ENCODE results near the gene DLST. TPM values are rescaled to one million over a fixed set of nuclear protein-coding genes. Genes with fewer than 3 reads are reported as not detected.

DLST gene
- total and polyA plus RNA-seq, 3 donors from 2014 or later, result 82.0 to 98.1 (median 82.8) TPM

GRCh38 chr14:74951443-74952179 lies 69.9 kb downstream of the DLST start:
- intact Hi-C loops (cut with DNase I; ENCODE audit: low total_unique reads), result no loop called here
- 70 to 78% methylated on average over 11 to 15 of the region's 15 CpGs for WGBS, 2 donors
- no peak for DNase-seq
- TF ChIP-seq, protein P1, sequence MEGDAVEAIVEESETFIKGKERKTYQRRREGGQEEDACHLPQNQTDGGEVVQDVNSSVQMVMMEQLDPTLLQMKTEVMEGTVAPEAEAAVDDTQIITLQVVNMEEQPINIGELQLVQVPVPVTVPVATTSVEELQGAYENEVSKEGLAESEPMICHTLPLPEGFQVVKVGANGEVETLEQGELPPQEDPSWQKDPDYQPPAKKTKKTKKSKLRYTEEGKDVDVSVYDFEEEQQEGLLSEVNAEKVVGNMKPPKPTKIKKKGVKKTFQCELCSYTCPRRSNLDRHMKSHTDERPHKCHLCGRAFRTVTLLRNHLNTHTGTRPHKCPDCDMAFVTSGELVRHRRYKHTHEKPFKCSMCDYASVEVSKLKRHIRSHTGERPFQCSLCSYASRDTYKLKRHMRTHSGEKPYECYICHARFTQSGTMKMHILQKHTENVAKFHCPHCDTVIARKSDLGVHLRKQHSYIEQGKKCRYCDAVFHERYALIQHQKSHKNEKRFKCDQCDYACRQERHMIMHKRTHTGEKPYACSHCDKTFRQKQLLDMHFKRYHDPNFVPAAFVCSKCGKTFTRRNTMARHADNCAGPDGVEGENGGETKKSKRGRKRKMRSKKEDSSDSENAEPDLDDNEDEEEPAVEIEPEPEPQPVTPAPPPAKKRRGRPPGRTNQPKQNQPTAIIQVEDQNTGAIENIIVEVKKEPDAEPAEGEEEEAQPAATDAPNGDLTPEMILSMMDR (IDR thresholded peaks at IDR 0.05), result no peak
- TF ChIP-seq POLR2A (IDR thresholded peaks at IDR 0.05), result no peak
- no peaks in the 10 kb centered on the region for H3K9me3 ChIP-seq
- H3K4me1 ChIP-seq, result peaks cover 8% of the 10 kb centered on the region
- no peaks in the 10 kb centered on the region for H3K36me3 ChIP-seq (ENCODE audit: low read depth, missing control alignments)
- no peak overlapping the region for H3K27ac ChIP-seq
- no peaks in the 10 kb centered on the region for H3K27me3 ChIP-seq
- H3K4me3 ChIP-seq, result no peak overlapping the region

- intact Hi-C loops (cut with DNase I; ENCODE audit: low total_unique reads), result no loop called here
- Histone ChIP-seq H3K27ac (no peak overlapping the region), H3K27me3 (no peaks in the 10 kb centered on the region), H3K4me3 (no peak overlapping the region), H3K4me1 (peaks cover 7% of the 10 kb centered on the region), H3K9me3 (no peaks in the 10 kb centered on the region), H3K36me3 (ENCODE audit: low read depth, missing control alignments) (no peaks in the 10 kb centered on the region)
- WGBS, 2 donors, result 66 to 90% methylated on average over 6 of the region's 6 CpGs
- no peak for TF ChIP-seq POLR2A (IDR thresholded peaks at IDR 0.05)
- TF ChIP-seq, protein P1 (IDR thresholded peaks at IDR 0.05), result no peak
- DNase-seq, result no peak
Measured at GRCh38 chr14:74952180-74952665, 70.5 kb downstream of the DLST start.

DNA sequence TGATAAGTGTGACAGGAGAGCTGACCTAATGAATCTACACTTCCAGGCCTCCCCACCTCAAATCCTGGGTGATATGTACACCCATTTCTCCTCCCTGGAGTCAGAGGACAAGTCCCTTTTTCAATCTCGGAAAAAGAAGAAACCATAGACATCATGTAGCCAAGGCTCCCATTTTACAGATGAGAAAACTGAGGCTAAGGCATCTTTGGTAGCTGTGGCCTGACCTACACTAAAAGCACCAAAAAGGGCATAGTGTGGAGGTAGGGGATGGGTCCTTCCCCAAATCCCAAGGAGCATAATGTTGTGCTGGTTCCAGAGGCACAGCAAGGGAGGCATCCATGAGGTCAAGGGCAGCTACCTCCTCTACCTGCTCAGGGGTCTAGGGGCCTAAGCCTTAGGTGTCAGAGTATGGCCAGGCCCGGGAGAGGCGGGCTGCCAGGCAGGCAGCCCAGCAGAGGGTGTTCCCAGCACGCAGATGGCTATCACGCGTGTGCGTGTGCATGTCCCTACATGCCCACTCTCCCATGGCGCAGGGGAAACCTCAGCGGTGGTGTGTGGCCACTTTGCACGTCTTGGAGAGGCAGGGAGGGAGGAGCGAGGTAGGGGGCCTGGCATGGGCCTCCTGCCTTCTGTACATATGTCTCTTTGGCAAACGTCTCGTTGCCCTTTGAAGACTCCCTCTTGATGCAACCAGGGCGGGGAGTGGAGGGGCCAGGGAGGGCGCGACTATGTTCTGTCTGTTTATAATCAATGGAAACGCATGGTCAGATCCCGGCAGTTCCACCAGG lies 71.2 kb downstream of the DLST start:
- H3K9me3 ChIP-seq, result no peaks in the 10 kb centered on the region
- WGBS, 2 donors, result 89 to 91% methylated on average over 16 to 18 of the region's 18 CpGs
- H3K4me3 ChIP-seq, result no peak overlapping the region
- H3K27ac ChIP-seq, result no peak overlapping the region
- H3K4me1 ChIP-seq, result peaks cover 7% of the 10 kb centered on the region
- TF ChIP-seq, protein P1 (IDR thresholded peaks at IDR 0.05), result no peak
- TF ChIP-seq POLR2A (IDR thresholded peaks at IDR 0.05), result no peak
- no peaks in the 10 kb centered on the region for H3K27me3 ChIP-seq
- DNase-seq, result no peak
- H3K36me3 ChIP-seq (ENCODE audit: low read depth, missing control alignments), result no peaks in the 10 kb centered on the region
- intact Hi-C loops (cut with DNase I; ENCODE audit: low total_unique reads), result no loop called here

Other genes with a start within 250 kb of the DLST start
- 10 to 100 TPM; 58.8 to 69.9 TPM for gene AREL1, start 168.8 kb upstream of the DLST start, total RNA-seq
- gene AREL1, start 168.8 kb upstream of the DLST start, polyA plus RNA-seq (ENCODE audit: insufficient read depth, low read depth, low replicate concordance), result 47.7 TPM
- 10 to 100 TPM; 29.9 to 30.9 TPM for gene FCF1, start 168.8 kb upstream of the DLST start, total RNA-seq
- 43.5 TPM for gene FCF1, start 168.8 kb upstream of the DLST start, polyA plus RNA-seq (ENCODE audit: insufficient read depth, low read depth, low replicate concordance)
- 100 to 1,000 TPM in 1 of 2 donors, 10 to 100 TPM in 1; 99.9 to 124 TPM for gene YLPM1, start 118.6 kb upstream of the DLST start, total RNA-seq
- 83.2 TPM for gene YLPM1, start 118.6 kb upstream of the DLST start, polyA plus RNA-seq (ENCODE audit: insufficient read depth, low read depth, low replicate concordance)
- under 1 TPM; 0.06 to 0.08 TPM for gene PROX2, start 5.8 kb upstream of the DLST start, total RNA-seq
- gene PROX2, start 5.8 kb upstream of the DLST start, polyA plus RNA-seq (ENCODE audit: insufficient read depth, low read depth, low replicate concordance), result 0.08 TPM
- gene RPS6KL1, start 41.3 kb downstream of the DLST start, total RNA-seq, result 10 to 100 TPM; 22.5 to 22.9 TPM
- gene RPS6KL1, start 41.3 kb downstream of the DLST start, polyA plus RNA-seq (ENCODE audit: insufficient read depth, low read depth, low replicate concordance), result 41.8 TPM
- 10 to 100 TPM in 1 of 2 donors, 1 to 10 TPM in 1; 6.5 to 11.5 TPM for gene PGF, start 73.7 kb downstream of the DLST start, total RNA-seq
- gene PGF, start 73.7 kb downstream of the DLST start, polyA plus RNA-seq (ENCODE audit: insufficient read depth, low read depth, low replicate concordance), result 5.4 TPM
- gene EIF2B2, start 121.0 kb downstream of the DLST start, total RNA-seq, result 10 to 100 TPM; 39.4 to 40.4 TPM
- 124 TPM for gene EIF2B2, start 121.0 kb downstream of the DLST start, polyA plus RNA-seq (ENCODE audit: insufficient read depth, low read depth, low replicate concordance)
- 10 to 100 TPM; 31.8 to 36.2 TPM for gene MLH3, start 169.6 kb downstream of the DLST start, total RNA-seq
- 21.5 TPM for gene MLH3, start 169.6 kb downstream of the DLST start, polyA plus RNA-seq (ENCODE audit: insufficient read depth, low read depth, low replicate concordance)
- 10 to 100 TPM; 20.1 to 24.4 TPM for gene ACYP1, start 182.1 kb downstream of the DLST start, total RNA-seq
- 38.8 TPM for gene ACYP1, start 182.1 kb downstream of the DLST start, polyA plus RNA-seq (ENCODE audit: insufficient read depth, low read depth, low replicate concordance)
- 10 to 100 TPM; 35.2 to 63.5 TPM for gene ZC2HC1C, start 187.7 kb downstream of the DLST start, total RNA-seq
- gene ZC2HC1C, start 187.7 kb downstream of the DLST start, polyA plus RNA-seq (ENCODE audit: insufficient read depth, low read depth, low replicate concordance), result 233 TPM
- gene NEK9, start 245.1 kb downstream of the DLST start, total RNA-seq, result 100 to 1,000 TPM; 120 to 125 TPM
- gene NEK9, start 245.1 kb downstream of the DLST start, polyA plus RNA-seq (ENCODE audit: insufficient read depth, low read depth, low replicate concordance), result 86.6 TPM